ENCODE measurements around the gene TMEM263.

- TF ChIP-seq NFRKB (IDR thresholded peaks at IDR 0.05; ENCODE audit: low read depth) (no peak), ZBTB7A (IDR thresholded peaks at IDR 0.05; ENCODE audit: borderline replicate concordance, control insufficient read depth, low read depth, low read length) (no peak), SRSF1 (IDR thresholded peaks at IDR 0.05; ENCODE audit: low read depth, low read length) (no peak), CTCFL (IDR thresholded peaks at IDR 0.05; ENCODE audit: borderline replicate concordance, insufficient read depth, low read depth, low read length, poor library complexity, severe bottlenecking) (no peak), EP300 (IDR thresholded peaks at IDR 0.05; ENCODE audit: low read length) (no peak), ELF4 (CRISPR knock-in tag; IDR thresholded peaks at IDR 0.05) (no peak)
- TF ChIP-seq, protein P1, sequence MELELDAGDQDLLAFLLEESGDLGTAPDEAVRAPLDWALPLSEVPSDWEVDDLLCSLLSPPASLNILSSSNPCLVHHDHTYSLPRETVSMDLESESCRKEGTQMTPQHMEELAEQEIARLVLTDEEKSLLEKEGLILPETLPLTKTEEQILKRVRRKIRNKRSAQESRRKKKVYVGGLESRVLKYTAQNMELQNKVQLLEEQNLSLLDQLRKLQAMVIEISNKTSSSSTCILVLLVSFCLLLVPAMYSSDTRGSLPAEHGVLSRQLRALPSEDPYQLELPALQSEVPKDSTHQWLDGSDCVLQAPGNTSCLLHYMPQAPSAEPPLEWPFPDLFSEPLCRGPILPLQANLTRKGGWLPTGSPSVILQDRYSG (tag; conservative IDR thresholded peaks at IDR 0.05; ENCODE audit: low read depth), result no peak
- TF ChIP-seq, protein P2, sequence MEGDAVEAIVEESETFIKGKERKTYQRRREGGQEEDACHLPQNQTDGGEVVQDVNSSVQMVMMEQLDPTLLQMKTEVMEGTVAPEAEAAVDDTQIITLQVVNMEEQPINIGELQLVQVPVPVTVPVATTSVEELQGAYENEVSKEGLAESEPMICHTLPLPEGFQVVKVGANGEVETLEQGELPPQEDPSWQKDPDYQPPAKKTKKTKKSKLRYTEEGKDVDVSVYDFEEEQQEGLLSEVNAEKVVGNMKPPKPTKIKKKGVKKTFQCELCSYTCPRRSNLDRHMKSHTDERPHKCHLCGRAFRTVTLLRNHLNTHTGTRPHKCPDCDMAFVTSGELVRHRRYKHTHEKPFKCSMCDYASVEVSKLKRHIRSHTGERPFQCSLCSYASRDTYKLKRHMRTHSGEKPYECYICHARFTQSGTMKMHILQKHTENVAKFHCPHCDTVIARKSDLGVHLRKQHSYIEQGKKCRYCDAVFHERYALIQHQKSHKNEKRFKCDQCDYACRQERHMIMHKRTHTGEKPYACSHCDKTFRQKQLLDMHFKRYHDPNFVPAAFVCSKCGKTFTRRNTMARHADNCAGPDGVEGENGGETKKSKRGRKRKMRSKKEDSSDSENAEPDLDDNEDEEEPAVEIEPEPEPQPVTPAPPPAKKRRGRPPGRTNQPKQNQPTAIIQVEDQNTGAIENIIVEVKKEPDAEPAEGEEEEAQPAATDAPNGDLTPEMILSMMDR (IDR thresholded peaks at IDR 0.05 in 2 of 3, conservative IDR thresholded peaks at IDR 0.05 in 1 of 3; ENCODE audit: insufficient read depth in 2 of 3, low read depth in 1 of 3, low read length in 3 of 3), result no peak
Measured at GRCh38 chr12:106999446-106999845, 43.7 kb downstream of the TMEM263 start.
